GM12878 (cell line): ENCODE results near the gene SAMD4A. TPM values are rescaled to one million over a fixed set of nuclear protein-coding genes. Genes with fewer than 3 reads are reported as not detected.

Experiments
- ATAC-seq: fragments of 200-7000 bp; cut with Tn5 transposase; 3 replicates; pipeline ENCODE4 v1.9.1; 2020; ENCODE audit warnings: mild to moderate bottlenecking, moderate library complexity
- BruUV-seq: library from RNA; stranded (reverse); fragments of 400-500 nt; replicated peaks from 2 replicates; lab custom pipeline; 2021; lab: Mats Ljungman, UMichigan
- CTCF ChIA-PET: fragments of 300-600 bp; sonication (Branson Sonifier 250); formaldehyde crosslinking; extraction: SDS; loops from one replicate; lab custom pipeline; 2021; ENCODE audit warnings: inconsistent platforms; lab: Yijun Ruan, JAX
- POLR2A ChIA-PET: fragments of 350-600 bp; formaldehyde crosslinking; extraction: SDS; loops from one replicate; lab custom pipeline; 2021; ENCODE audit warnings: inconsistent platforms; lab: Charles Lee
- RAD21 ChIA-PET: fragments of 300-600 bp; sonication (Branson Sonifier 250); formaldehyde crosslinking; loops from one replicate; lab custom pipeline; 2023; ENCODE audit warnings: antibody characterized with exemption; ENCODE audit not compliant: unreplicated experiment; lab: Charles Lee
- SMC1A ChIA-PET: fragments of 300-600 bp; sonication (Branson Sonifier 250); formaldehyde crosslinking; loops from one replicate; lab custom pipeline; 2023; ENCODE audit not compliant: unreplicated experiment, uncharacterized antibody; lab: Charles Lee
- DNase-seq: peaks from one replicate; pipeline ENCODE4 v3.0.0-alpha.2; 2011; ENCODE audit warnings: low read depth, low spot score
- FAIRE-seq: peaks from 3 replicates; lab custom pipeline; 2011; peaks lifted over from hg19 to GRCh38; lab: Jason Lieb, UNC
- H2AFZ ChIP-seq: 2 replicates; pipeline ENCODE4 v1.6.0; 2011; ENCODE audit warnings: low read depth, low read length, control low read depth; ENCODE audit not compliant: control insufficient read depth
- H3K27ac ChIP-seq: 2 replicates; pipeline ENCODE4 v1.5.1; 2011; ENCODE audit warnings: control low read depth; ENCODE audit not compliant: control insufficient read depth, insufficient read depth
- H3K27me3 ChIP-seq, 2 experiments: replicated peaks in 1 of 2; 2 replicates each; pipeline versions ENCODE4 v1.6.0 to v1.6.1; 2011; ENCODE audit warnings: low read length in 1 of 2; ENCODE audit not compliant: control insufficient read depth in 2 of 2, insufficient read depth in 2 of 2
- H3K36me3 ChIP-seq, 2 experiments: 2 replicates each; pipeline ENCODE4 v1.5.1; 2011; ENCODE audit warnings: low read length in 1 of 2; ENCODE audit not compliant: control insufficient read depth in 2 of 2, insufficient read depth in 2 of 2
- H3K4me1 ChIP-seq: 2 replicates; pipeline ENCODE4 v1.6.1; 2011; ENCODE audit warnings: mild to moderate bottlenecking, low read length, moderate library complexity, mixed read lengths; ENCODE audit not compliant: control insufficient read depth, insufficient read depth
- H3K4me2 ChIP-seq: 2 replicates; pipeline ENCODE4 v1.6.0; 2011; ENCODE audit warnings: control low read depth; ENCODE audit not compliant: control insufficient read depth, insufficient read depth
- H3K4me3 ChIP-seq: fragments of 200-600 bp; sonication (generic); 2 replicates; pipeline ENCODE4 v1.5.1; 2016
- H3K79me2 ChIP-seq: 2 replicates; pipeline ENCODE4 v1.6.0; 2011; ENCODE audit warnings: low read length; ENCODE audit not compliant: control insufficient read depth, insufficient read depth
- H3K9ac ChIP-seq: 2 replicates; pipeline ENCODE4 v1.8.0; 2011; ENCODE audit warnings: low read length, control low read depth, mixed read lengths; ENCODE audit not compliant: control insufficient read depth, insufficient read depth
- H3K9me3 ChIP-seq: replicated peaks from 3 replicates; pipeline ENCODE4 v1.5.1; 2011; ENCODE audit warnings: mild to moderate bottlenecking, low read length; ENCODE audit not compliant: control insufficient read depth, insufficient read depth
- H4K20me1 ChIP-seq: 2 replicates; pipeline ENCODE4 v1.6.0; 2011; ENCODE audit not compliant: control insufficient read depth, insufficient read depth
- BACH1 ChIP-seq: fragments of 450-650 bp; IDR thresholded peaks from 2 replicates; pipeline ENCODE4 v1.6.1; 2017; ENCODE audit warnings: mild to moderate bottlenecking, borderline replicate concordance
- CEBPB ChIP-seq, 2 experiments: fragments of 150-350 bp in 1 of 2; IDR thresholded peaks; 2 replicates each; pipeline ENCODE4 v1.6.1; 2012 to 2014; ENCODE audit warnings: low read depth in 2 of 2, low read length in 2 of 2, borderline replicate concordance in 1 of 2, inconsistent platforms in 1 of 2
- CTCF ChIP-seq, 3 experiments: IDR thresholded peaks in 2 of 3; conservative IDR thresholded peaks in 1 of 3; 2 replicates each; pipeline ENCODE4 v1.5.1; 2011; ENCODE audit warnings: low read depth in 3 of 3, low read length in 3 of 3, mild to moderate bottlenecking in 3 of 3, control low read depth in 2 of 3, moderate library complexity in 2 of 3, inconsistent platforms in 1 of 3, mixed read lengths in 1 of 3; ENCODE audit not compliant: control insufficient read depth in 2 of 3, insufficient read depth in 1 of 3; ENCODE audit errors: extremely low read depth in 1 of 3
- DPF2 ChIP-seq: fragments of 450-650 bp; IDR thresholded peaks from 2 replicates; pipeline ENCODE4 v1.6.1; 2017; ENCODE audit warnings: mild to moderate bottlenecking
- HDAC2 ChIP-seq: fragments of 200-600 bp; sonication (generic); IDR thresholded peaks from 2 replicates; pipeline ENCODE4 v1.6.1; 2017
- HDAC6 ChIP-seq: fragments of 200-600 bp; sonication (generic); IDR thresholded peaks from one replicate; pipeline ENCODE4 v1.8.0; 2017; ENCODE audit warnings: antibody characterized with exemption; ENCODE audit not compliant: unreplicated experiment
- IKZF1 ChIP-seq: fragments of 450-650 bp; conservative IDR thresholded peaks from 2 replicates; pipeline ENCODE4 v1.6.1; 2017; ENCODE audit warnings: antibody characterized with exemption, mild to moderate bottlenecking
- IRF4 ChIP-seq: IDR thresholded peaks from 2 replicates; pipeline ENCODE4 v1.6.1; 2011; ENCODE audit warnings: low read depth, low read length
- LARP7 ChIP-seq: fragments of 450-650 bp; IDR thresholded peaks from 2 replicates; pipeline ENCODE4 v1.6.1; 2017; ENCODE audit warnings: mild to moderate bottlenecking
- MAX ChIP-seq: IDR thresholded peaks from 2 replicates; pipeline ENCODE4 v1.6.1; 2012; ENCODE audit warnings: low read depth, low read length, improper control_type of control experiment
- MEF2B ChIP-seq: fragments of 450-650 bp; IDR thresholded peaks from 2 replicates; pipeline ENCODE4 v1.6.1; 2018; ENCODE audit warnings: mild to moderate bottlenecking, moderate library complexity; ENCODE audit not compliant: partially characterized antibody, poor library complexity, severe bottlenecking
- NFYA ChIP-seq: IDR thresholded peaks from 2 replicates; pipeline ENCODE4 v1.6.1; 2011; ENCODE audit warnings: low read depth, mild to moderate bottlenecking, low read length, improper control_type of control experiment, borderline replicate concordance
- NR2F1 ChIP-seq: fragments of 450-650 bp; conservative IDR thresholded peaks from 2 replicates; pipeline ENCODE4 v1.6.1; 2017; ENCODE audit warnings: mild to moderate bottlenecking
- POLR2A ChIP-seq: IDR thresholded peaks from 2 replicates; pipeline ENCODE4 v1.6.1; 2011; ENCODE audit warnings: low read depth, mild to moderate bottlenecking, low read length
- RFX5 ChIP-seq: IDR thresholded peaks from 2 replicates; pipeline ENCODE4 v1.6.1; 2011; ENCODE audit warnings: low read depth, low read length, improper control_type of control experiment
- SMC3 ChIP-seq: IDR thresholded peaks from 2 replicates; pipeline ENCODE4 v1.6.1; 2011; ENCODE audit warnings: low read length, improper control_type of control experiment, borderline replicate concordance
- SREBF2 ChIP-seq: IDR thresholded peaks from 2 replicates; pipeline ENCODE4 v1.6.1; 2012; ENCODE audit warnings: mild to moderate bottlenecking, low read length
- ZBED1 ChIP-seq: IDR thresholded peaks from 2 replicates; pipeline ENCODE4 v1.6.1; 2016; ENCODE audit warnings: borderline replicate concordance
- ZNF207 ChIP-seq: fragments of 450-650 bp; IDR thresholded peaks from 2 replicates; pipeline ENCODE4 v1.6.1; 2014; ENCODE audit warnings: antibody characterized with exemption, mild to moderate bottlenecking, borderline replicate concordance
- WGBS: methylation state at CpG from one replicate; pipeline ENCODE4 v1.1.6; 2016; ENCODE audit warnings: low lambda C conversion rate; ENCODE audit not compliant: insufficient replicate concordance, insufficient coverage; ENCODE audit errors: missing lambda C conversion rate; 5-methylcytosine and 5-hydroxymethylcytosine counted together
- in situ Hi-C: fragments of 300-500 bp; cut with MboI; formaldehyde crosslinking; loops from 9 replicates; pipeline ENCODE4 v1.14.3; 2018; ENCODE audit warnings: mixed read lengths
- intact Hi-C: fragments of 100-400 bp; cut with micrococcal nuclease; formaldehyde crosslinking; loops from one replicate; pipeline ENCODE4 v1.14.2; 2022; ENCODE audit not compliant: unreplicated experiment
- polyA plus RNA-seq, 11 experiments: library from polyadenylated mRNA; depleted of rRNA in 4 of 11; unstranded in 6 of 11; stranded (reverse) in 5 of 11; fragments of >200 nt; fragmentation: Nextera tagmentation in 4 of 11; fragmentation: Illumina TruSeq in 1 of 11; extraction: Ambion mirVana in 4 of 11; extraction: Trizol in 1 of 11; gene quantifications; 1 replicate in 1 of 11; 2 replicates in 10 of 11; pipeline versions ENCODE4 v1.2.1 to v1.2.3, GENCODE V29; 2011 to 2016; ENCODE audit warnings: inconsistent platforms in 2 of 11, missing spikeins in 2 of 11, low read depth in 1 of 11
- total RNA-seq, 4 experiments: library from RNA; depleted of rRNA in 3 of 4; stranded (reverse); fragments of >200 nt in 3 of 4; fragmentation: Illumina TruSeq in 1 of 4; extraction: Trizol in 1 of 4; gene quantifications; 2 replicates each; pipeline versions ENCODE4 v1.2.1 to v1.2.3, GENCODE V29; 2013 to 2021

The SAMD4A gene
- total and polyA plus RNA-seq, 10 of the 15 experiments (the other 5 are each of a cell fraction or from before 2014, with no cell fraction given): 0.05 to 0.56 (median 0.31) TPM

DNA sequence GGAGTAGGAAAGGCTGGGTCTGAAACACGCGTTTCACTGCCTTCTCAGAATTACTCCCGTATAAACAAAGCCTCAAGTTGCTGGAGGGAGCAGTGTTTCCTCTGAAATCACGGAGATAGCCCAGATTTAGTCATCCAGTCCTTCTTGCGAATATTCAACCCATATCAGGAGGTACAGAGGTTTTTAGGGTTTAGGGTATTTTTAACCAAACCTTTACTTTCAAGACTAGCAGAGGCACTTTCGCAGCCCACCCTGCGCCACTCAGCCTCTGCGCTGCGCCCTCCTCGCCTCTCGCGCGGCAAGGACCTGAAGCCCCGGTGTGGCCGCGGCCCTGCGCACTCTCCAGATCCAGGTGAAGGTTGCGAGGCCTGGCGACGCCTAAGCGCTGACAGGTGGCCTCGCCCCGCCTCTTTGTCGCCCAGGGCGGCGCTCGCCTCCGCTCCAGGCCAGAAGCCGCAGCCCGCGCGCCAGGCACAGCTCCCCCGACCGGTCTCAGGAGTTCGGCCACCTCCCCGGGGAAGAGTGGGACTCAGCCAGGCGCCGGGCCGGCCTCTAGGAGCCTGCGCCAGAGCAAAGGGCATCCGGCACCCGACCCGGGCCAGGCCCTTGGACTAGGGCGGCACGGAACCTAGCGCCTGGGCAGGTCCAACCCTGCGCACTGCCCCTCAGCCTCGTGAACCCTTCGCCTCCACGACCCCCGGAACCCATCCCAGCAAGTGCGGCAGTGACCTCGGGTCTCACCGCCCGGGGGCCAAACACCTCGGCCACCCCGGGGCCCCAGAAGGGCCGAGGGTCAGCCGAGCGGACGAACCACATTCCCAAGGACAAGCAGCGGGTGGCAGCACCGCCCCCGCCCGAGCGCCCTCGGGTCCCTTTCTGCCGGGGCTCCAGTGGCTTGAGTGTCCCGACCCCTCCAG is 1.8 kb upstream of the SAMD4A start:
- Histone ChIP-seq H3K4me2 (peak overlapping the region; percentile 98), H3K27me3 (peaks cover 0 to 3% of the 10 kb centered on the region in 2 experiments; a peak in 1 of 4 replicates), H4K20me1 (no peaks in the 10 kb centered on the region)
- CTCF ChIA-PET: interaction anchor here (0.8 to 7.7 kb wide), 41 partner anchors 9 to 416 kb away, joined by 3 to 160 read pairs (median 6); no protein-coding TSS in a partner anchor
- RAD21 ChIA-PET: interaction anchor here (0.8 to 7.2 kb wide), 23 partner anchors 33 to 501 kb away, joined by 3 to 130 read pairs (median 3); partner anchors contain the start of genes CGRRF1 and GMFB
- intact Hi-C loops: loop anchor here (1.0 to 5.0 kb wide), 7 partner anchors 78 to 327 kb away; no protein-coding TSS in a partner anchor
- TF ChIP-seq LARP7 (0 out of 2 replicates have a peak, but pooled peaks have one; percentile 42), CEBPB (IDR thresholded peaks at IDR 0.05; ENCODE audit: borderline replicate concordance in 1 of 2, low read depth in 2 of 2, low read length in 2 of 2) (no peak), HDAC2 (no peak), IRF4 (no peak), IKZF1 (0 out of 2 replicates have a peak, but pooled peaks have one; percentile 24), SMC3 (peak; percentile 13; the same call in 1 of the 2 replicates), MEF2B (no peak), NR2F1 (peak; percentile 33), POLR2A (peak; percentile 49; the same call in 1 of the 2 replicates), ZNF207 (no peak), MAX (no peak), DPF2 (0 out of 2 replicates have a peak, but pooled peaks have one; percentile 19), SREBF2 (no peak), CTCF (IDR thresholded peaks at IDR 0.05 in 2 of 3, conservative IDR thresholded peaks at IDR 0.05 in 1 of 3; ENCODE audit: control insufficient read depth in 2 of 3, extremely low read depth in 1 of 3, insufficient read depth in 1 of 3, low read depth in 3 of 3, low read length in 3 of 3) (peak in 2 of 3 experiments; percentile 4 to 21; a peak in 3 of 6 replicates), NFYA (no peak), RFX5 (no peak), ZBED1 (no peak), HDAC6 (peak; percentile 61), BACH1 (peak; percentile 31; the same call in 1 of the 2 replicates)
- TF ChIP-seq, all 136 proteins: peak for 9
- H3K79me2 ChIP-seq: no peaks in the 10 kb centered on the region
- ChIA-PET SMC1A (interaction anchor here (0.6 to 6.8 kb wide), 22 partner anchors 9 to 412 kb away, joined by 3 to 87 read pairs (median 5); no protein-coding TSS in a partner anchor), POLR2A (interaction anchor here (0.9 kb wide), 1 partner anchor 209 kb away, joined by 3 read pairs; no protein-coding TSS in a partner anchor)
- WGBS: under 1% methylated on average over 69 of the region's 69 CpGs
- no peak overlapping the region for H3K27ac ChIP-seq
- ATAC-seq (peak; percentile 71), DNase-seq (no peak), FAIRE-seq (no peak)
- in situ Hi-C loops: loop anchor here (5.0 kb wide), 1 partner anchor 77 kb away; no protein-coding TSS in a partner anchor
- peak overlapping the region; percentile 73 for H3K4me3 ChIP-seq
- peaks cover 12% of the 10 kb centered on the region; the same call in 1 of the 2 replicates for H3K4me1 ChIP-seq
- H3K9ac ChIP-seq: peak overlapping the region; percentile 22; the same call in 1 of the 2 replicates
- H3K36me3 ChIP-seq: no peaks in the 10 kb centered on the region
- BruUV-seq: no TSS peak
- H3K9me3 ChIP-seq: no peaks in the 10 kb centered on the region
- H2AFZ ChIP-seq: peak overlapping the region; percentile 58
